ENCODE measurements around the gene AIG1. TPM values are rescaled to one million over a fixed set of nuclear protein-coding genes. Genes with fewer than 3 reads are reported as not detected.

AIG1 gene
- total and polyA plus RNA-seq, 2 of the 13 experiments (the other 11 are each of a cell fraction or from before 2014, with no cell fraction given), result 115 to 197 TPM

DNA sequence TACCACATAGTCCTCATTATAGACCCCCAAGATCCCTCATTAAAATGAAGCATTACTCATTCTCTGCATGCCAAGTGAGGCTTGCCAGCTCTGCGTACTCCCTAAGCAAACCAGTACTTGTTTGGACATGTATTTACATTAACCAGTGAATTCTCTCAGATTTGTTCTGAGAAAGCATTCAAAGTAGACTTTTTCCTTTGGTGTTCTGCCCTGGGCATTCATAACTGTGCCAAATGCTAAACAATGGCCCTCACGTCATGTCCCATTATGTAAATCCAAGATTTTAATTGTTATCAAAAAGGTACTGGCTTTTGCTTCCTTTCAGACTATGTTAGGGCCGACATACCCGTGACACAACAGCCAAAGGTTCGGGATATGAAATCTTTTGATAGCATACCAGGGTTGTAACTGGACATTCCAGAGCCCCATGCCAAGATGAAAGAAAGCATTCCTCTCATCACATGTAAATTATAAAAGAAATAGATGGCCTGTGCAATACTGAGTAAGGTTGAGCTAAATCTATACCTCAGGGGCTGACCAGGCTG lies 225.6 kb downstream of the AIG1 start (continued):
- TF ChIP-seq, protein P1, sequence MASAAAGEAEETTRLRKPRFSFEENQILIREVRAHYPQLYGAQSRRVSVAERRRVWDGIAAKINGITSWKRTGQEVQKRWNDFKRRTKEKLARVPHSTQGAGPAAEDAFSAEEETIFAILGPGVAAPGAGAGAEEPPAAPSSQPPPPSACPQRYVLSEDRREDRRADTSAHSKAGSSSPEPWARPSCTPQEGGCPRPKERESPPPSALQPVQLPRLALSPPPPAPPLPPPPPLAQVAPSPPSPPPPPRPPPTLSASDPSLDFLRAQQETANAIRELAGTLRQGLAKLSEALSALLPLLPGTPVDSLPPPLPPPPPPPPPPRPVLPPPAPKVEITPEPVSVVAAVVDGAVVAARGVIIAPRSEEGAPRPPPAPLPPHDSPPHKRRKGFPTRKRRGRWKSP (CRISPR knock-in tag; IDR thresholded peaks at IDR 0.05), result no peak
- no peak for TF ChIP-seq TRIM22 (IDR thresholded peaks at IDR 0.05)
- TF ChIP-seq ZNF30 (CRISPR knock-in tag; IDR thresholded peaks at IDR 0.05), result no peak

DNA sequence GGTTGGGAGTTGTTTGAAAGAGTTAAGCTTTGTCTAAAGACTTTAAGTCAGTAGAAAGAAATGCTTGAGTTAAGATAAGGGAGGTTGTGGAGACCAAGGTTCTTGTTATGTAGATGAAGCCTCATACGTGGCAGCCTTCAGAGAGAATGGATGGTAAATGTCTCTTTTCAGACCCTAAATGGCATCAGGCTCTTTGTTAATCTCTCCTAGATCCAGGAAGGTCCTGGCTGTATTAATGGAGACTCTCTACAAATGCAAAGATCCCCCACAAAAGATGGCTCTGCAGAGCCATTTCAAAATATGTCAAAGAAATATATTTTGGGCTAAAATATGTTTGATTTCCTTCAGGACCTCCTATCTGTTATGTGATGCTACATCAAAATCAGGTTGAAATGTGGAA lies 228.2 kb downstream of the AIG1 start:
- ChIA-PET POLR2A (no interaction called here), CTCF (ENCODE audit: low intra/inter-chr PET ratio, low total read pairs) (no interaction called here)
- BruUV-seq (replicated peaks), result no TSS peak
- Histone ChIP-seq H4K20me1 (ENCODE audit: insufficient read depth, low read length) (no peaks in the 10 kb centered on the region), H3K9ac (ENCODE audit: insufficient read depth, low read depth, low read length) (no peak overlapping the region), H2AFZ (ENCODE audit: low read length) (no peak overlapping the region), H3K27me3 (ENCODE audit: control insufficient read depth in 1 of 2, insufficient read depth in 2 of 2, low read length in 2 of 2) (no peaks in the 10 kb centered on the region), H3K27ac (ENCODE audit: extremely low read length, insufficient read depth, low read length) (no peak overlapping the region), H3K4me3 (replicated peaks in 1 of 3; ENCODE audit: insufficient read depth in 1 of 3, low read depth in 2 of 3, low read length in 3 of 3) (no peak overlapping the region), H3K36me3 (replicated peaks in 1 of 2; ENCODE audit: control insufficient read depth in 1 of 2, insufficient read depth in 2 of 2, low read length in 2 of 2) (peaks cover 0 to 8% of the 10 kb centered on the region in 2 experiments; a peak in 3 of 5 replicates), H3K79me2 (ENCODE audit: insufficient read depth, low read length) (no peaks in the 10 kb centered on the region), H3K9me3 (ENCODE audit: low read length) (no peaks in the 10 kb centered on the region), H3K4me1 (ENCODE audit: insufficient read depth, low read length) (no peaks in the 10 kb centered on the region), H3K4me2 (ENCODE audit: low read depth, low read length) (no peak overlapping the region)
- intact Hi-C loops (cut with micrococcal nuclease; ENCODE audit: unreplicated experiment), result no loop called here
- WGBS (ENCODE audit: low lambda C conversion rate), result 94% methylated on average over 1 of the region's 1 CpG
- no peak for FAIRE-seq
- ATAC-seq, result no peak
- DNase-seq (ENCODE audit: low spot score), result no peak
- in situ Hi-C loops (cut with HindIII; ENCODE audit: extremely low pct_ligation_motif_present, low pct_unique_long_range_greater_than_20kb), result no loop called here
- no peak for TF ChIP-seq KLF15 (CRISPR knock-in tag; IDR thresholded peaks at IDR 0.05; ENCODE audit: borderline replicate concordance)
- TF ChIP-seq CHD4 (IDR thresholded peaks at IDR 0.05; ENCODE audit: borderline replicate concordance, low read length), result no peak
- no peak for TF ChIP-seq ZNF775 (CRISPR knock-in tag; IDR thresholded peaks at IDR 0.05; ENCODE audit: borderline replicate concordance)
- no peak for TF ChIP-seq MAF1 (CRISPR knock-in tag; IDR thresholded peaks at IDR 0.05; ENCODE audit: borderline replicate concordance)
- TF ChIP-seq CENPT (CRISPR knock-in tag; IDR thresholded peaks at IDR 0.05; ENCODE audit: low read depth), result no peak
- no peak for TF ChIP-seq ZNF441 (CRISPR knock-in tag; IDR thresholded peaks at IDR 0.05; ENCODE audit: borderline replicate concordance)
- no peak for TF ChIP-seq ZBTB34 (CRISPR knock-in tag; IDR thresholded peaks at IDR 0.05)
- TF ChIP-seq ZNF567 (CRISPR knock-in tag; IDR thresholded peaks at IDR 0.05; ENCODE audit: borderline replicate concordance), result no peak
- no peak for TF ChIP-seq SMAD1 (CRISPR knock-in tag; IDR thresholded peaks at IDR 0.05; ENCODE audit: borderline replicate concordance, low read depth)
- TF ChIP-seq, protein P2, sequence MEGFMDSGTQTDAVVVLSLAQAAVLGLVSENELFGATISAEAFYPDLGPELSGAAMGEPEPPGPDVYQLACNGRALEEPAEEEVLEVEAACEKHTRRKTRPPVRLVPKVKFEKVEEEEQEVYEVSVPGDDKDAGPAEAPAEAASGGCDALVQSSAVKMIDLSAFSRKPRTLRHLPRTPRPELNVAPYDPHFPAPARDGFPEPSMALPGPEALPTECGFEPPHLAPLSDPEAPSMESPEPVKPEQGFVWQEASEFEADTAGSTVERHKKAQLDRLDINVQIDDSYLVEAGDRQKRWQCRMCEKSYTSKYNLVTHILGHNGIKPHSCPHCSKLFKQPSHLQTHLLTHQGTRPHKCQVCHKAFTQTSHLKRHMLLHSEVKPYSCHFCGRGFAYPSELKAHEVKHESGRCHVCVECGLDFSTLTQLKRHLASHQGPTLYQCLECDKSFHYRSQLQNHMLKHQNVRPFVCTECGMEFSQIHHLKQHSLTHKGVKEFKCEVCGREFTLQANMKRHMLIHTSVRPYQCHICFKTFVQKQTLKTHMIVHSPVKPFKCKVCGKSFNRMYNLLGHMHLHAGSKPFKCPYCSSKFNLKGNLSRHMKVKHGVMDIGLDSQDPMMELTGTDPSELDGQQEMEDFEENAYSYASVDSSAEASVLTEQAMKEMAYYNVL (CRISPR knock-in tag; IDR thresholded peaks at IDR 0.05; ENCODE audit: borderline replicate concordance), result no peak
- TF ChIP-seq, protein P3, sequence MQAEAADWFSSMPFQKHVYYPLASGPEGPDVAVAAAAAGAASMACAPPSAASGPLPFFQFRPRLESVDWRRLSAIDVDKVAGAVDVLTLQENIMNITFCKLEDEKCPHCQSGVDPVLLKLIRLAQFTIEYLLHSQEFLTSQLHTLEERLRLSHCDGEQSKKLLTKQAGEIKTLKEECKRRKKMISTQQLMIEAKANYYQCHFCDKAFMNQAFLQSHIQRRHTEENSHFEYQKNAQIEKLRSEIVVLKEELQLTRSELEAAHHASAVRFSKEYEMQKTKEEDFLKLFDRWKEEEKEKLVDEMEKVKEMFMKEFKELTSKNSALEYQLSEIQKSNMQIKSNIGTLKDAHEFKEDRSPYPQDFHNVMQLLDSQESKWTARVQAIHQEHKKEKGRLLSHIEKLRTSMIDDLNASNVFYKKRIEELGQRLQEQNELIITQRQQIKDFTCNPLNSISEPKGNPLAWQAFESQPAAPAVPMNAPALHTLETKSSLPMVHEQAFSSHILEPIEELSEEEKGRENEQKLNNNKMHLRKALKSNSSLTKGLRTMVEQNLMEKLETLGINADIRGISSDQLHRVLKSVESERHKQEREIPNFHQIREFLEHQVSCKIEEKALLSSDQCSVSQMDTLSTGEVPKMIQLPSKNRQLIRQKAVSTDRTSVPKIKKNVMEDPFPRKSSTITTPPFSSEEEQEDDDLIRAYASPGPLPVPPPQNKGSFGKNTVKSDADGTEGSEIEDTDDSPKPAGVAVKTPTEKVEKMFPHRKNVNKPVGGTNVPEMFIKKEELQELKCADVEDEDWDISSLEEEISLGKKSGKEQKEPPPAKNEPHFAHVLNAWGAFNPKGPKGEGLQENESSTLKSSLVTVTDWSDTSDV (CRISPR knock-in tag; IDR thresholded peaks at IDR 0.05), result no peak

Data from HepG2 (cell line).